Measurements from ENCODE around the gene SHROOM2.

The SHROOM2 gene

GRCh38 chrX:9903146-9903545 lies 116.9 kb downstream of the SHROOM2 start:
- H3K4me3 ChIP-seq (ENCODE audit: low read depth, low read length) = no peak overlapping the region
- H3K4me1 ChIP-seq (ENCODE audit: control insufficient read depth, insufficient read depth, low read length, unreplicated experiment) = peaks cover 11% of the 10 kb centered on the region
- no peak overlapping the region for H3K27ac ChIP-seq (ENCODE audit: low read depth, low read length)

GRCh38 chrX:9905288-9905687 lies 119.1 kb downstream of the SHROOM2 start:
- Histone ChIP-seq H3K27me3 (ENCODE audit: insufficient read depth, low read length) (no peaks in the 10 kb centered on the region), H3K79me2 (ENCODE audit: control insufficient read depth, insufficient read depth, low read length, unreplicated experiment) (no peaks in the 10 kb centered on the region), H3K4me1 (ENCODE audit: control insufficient read depth, insufficient read depth, low read length, unreplicated experiment) (peaks cover 11% of the 10 kb centered on the region), H3K4me3 (ENCODE audit: low read depth, low read length) (no peak overlapping the region), H2AFZ (ENCODE audit: low read length, unreplicated experiment) (no peak overlapping the region), H3K27ac (ENCODE audit: low read depth, low read length) (no peak overlapping the region), H3K36me3 (ENCODE audit: insufficient read depth, low read length) (no peaks in the 10 kb centered on the region)

More at GRCh38 chrX:9903146-9903545, 116.9 kb downstream of the SHROOM2 start:
- no peak overlapping the region for H2AFZ ChIP-seq (ENCODE audit: low read length, unreplicated experiment)
- no peaks in the 10 kb centered on the region for H3K27me3 ChIP-seq (ENCODE audit: insufficient read depth, low read length)
- H3K79me2 ChIP-seq (ENCODE audit: control insufficient read depth, insufficient read depth, low read length, unreplicated experiment) = no peaks in the 10 kb centered on the region
- H3K36me3 ChIP-seq (ENCODE audit: insufficient read depth, low read length) = no peaks in the 10 kb centered on the region

- Histone ChIP-seq H3K79me2 (ENCODE audit: control insufficient read depth, insufficient read depth, low read length, unreplicated experiment) (no peaks in the 10 kb centered on the region), H3K36me3 (ENCODE audit: insufficient read depth, low read length) (no peaks in the 10 kb centered on the region), H3K27ac (ENCODE audit: low read depth, low read length) (no peak overlapping the region), H3K4me3 (ENCODE audit: low read depth, low read length) (no peak overlapping the region), H3K27me3 (ENCODE audit: insufficient read depth, low read length) (no peaks in the 10 kb centered on the region), H3K4me1 (ENCODE audit: control insufficient read depth, insufficient read depth, low read length, unreplicated experiment) (peaks cover 11% of the 10 kb centered on the region), H2AFZ (ENCODE audit: low read length, unreplicated experiment) (no peak overlapping the region)
These were observed 119.5 kb downstream of the SHROOM2 start for GRCh38 chrX:9905721-9906120.

- no peaks in the 10 kb centered on the region for H3K36me3 ChIP-seq (ENCODE audit: insufficient read depth, low read length)
- no peak overlapping the region for H2AFZ ChIP-seq (ENCODE audit: low read length, unreplicated experiment)
- H3K79me2 ChIP-seq (ENCODE audit: control insufficient read depth, insufficient read depth, low read length, unreplicated experiment) = no peaks in the 10 kb centered on the region
- H3K27me3 ChIP-seq (ENCODE audit: insufficient read depth, low read length) = no peaks in the 10 kb centered on the region
- H3K27ac ChIP-seq (ENCODE audit: low read depth, low read length) = no peak overlapping the region
- H3K4me1 ChIP-seq (ENCODE audit: control insufficient read depth, insufficient read depth, low read length, unreplicated experiment) = peaks cover 11% of the 10 kb centered on the region
- H3K4me3 ChIP-seq (ENCODE audit: low read depth, low read length) = no peak overlapping the region
These were observed 120.7 kb downstream of the SHROOM2 start for GRCh38 chrX:9906919-9907318.

- Histone ChIP-seq H3K4me1 (ENCODE audit: control insufficient read depth, insufficient read depth, low read length, unreplicated experiment) (peaks cover 6% of the 10 kb centered on the region), H3K27me3 (ENCODE audit: insufficient read depth, low read length) (peaks cover 4% of the 10 kb centered on the region; the same call in 1 of the 2 replicates), H2AFZ (ENCODE audit: low read length, unreplicated experiment) (no peak overlapping the region), H3K36me3 (ENCODE audit: insufficient read depth, low read length) (no peaks in the 10 kb centered on the region), H3K79me2 (ENCODE audit: control insufficient read depth, insufficient read depth, low read length, unreplicated experiment) (no peaks in the 10 kb centered on the region), H3K4me3 (ENCODE audit: low read depth, low read length) (no peak overlapping the region), H3K27ac (ENCODE audit: low read depth, low read length) (no peak overlapping the region)
These were observed 121.6 kb downstream of the SHROOM2 start for GRCh38 chrX:9907645-9908387.

GRCh38 chrX:9909254-9909653 lies 123.0 kb downstream of the SHROOM2 start:
- Histone ChIP-seq H3K4me3 (ENCODE audit: low read depth, low read length) (no peak overlapping the region), H3K27me3 (ENCODE audit: insufficient read depth, low read length) (peaks cover 12% of the 10 kb centered on the region; the same call in 1 of the 2 replicates), H3K36me3 (ENCODE audit: insufficient read depth, low read length) (no peaks in the 10 kb centered on the region), H3K79me2 (ENCODE audit: control insufficient read depth, insufficient read depth, low read length, unreplicated experiment) (no peaks in the 10 kb centered on the region), H2AFZ (ENCODE audit: low read length, unreplicated experiment) (no peak overlapping the region), H3K4me1 (ENCODE audit: control insufficient read depth, insufficient read depth, low read length, unreplicated experiment) (peaks cover 7% of the 10 kb centered on the region), H3K27ac (ENCODE audit: low read depth, low read length) (no peak overlapping the region)

GRCh38 chrX:9911487-9911886 lies 125.3 kb downstream of the SHROOM2 start:
- Histone ChIP-seq H3K4me3 (ENCODE audit: low read depth, low read length) (no peak overlapping the region), H3K27ac (ENCODE audit: low read depth, low read length) (no peak overlapping the region), H3K27me3 (ENCODE audit: insufficient read depth, low read length) (peaks cover 30% of the 10 kb centered on the region; the same call in 1 of the 2 replicates), H3K4me1 (ENCODE audit: control insufficient read depth, insufficient read depth, low read length, unreplicated experiment) (peaks cover 7% of the 10 kb centered on the region), H3K36me3 (ENCODE audit: insufficient read depth, low read length) (no peaks in the 10 kb centered on the region), H2AFZ (ENCODE audit: low read length, unreplicated experiment) (no peak overlapping the region), H3K79me2 (ENCODE audit: control insufficient read depth, insufficient read depth, low read length, unreplicated experiment) (no peaks in the 10 kb centered on the region)

- H3K27ac ChIP-seq (ENCODE audit: low read depth, low read length) = no peak overlapping the region
- no peaks in the 10 kb centered on the region for H3K79me2 ChIP-seq (ENCODE audit: control insufficient read depth, insufficient read depth, low read length, unreplicated experiment)
- peaks cover 7% of the 10 kb centered on the region for H3K4me1 ChIP-seq (ENCODE audit: control insufficient read depth, insufficient read depth, low read length, unreplicated experiment)
- H3K4me3 ChIP-seq (ENCODE audit: low read depth, low read length) = peak overlapping the region; percentile 69
- H2AFZ ChIP-seq (ENCODE audit: low read length, unreplicated experiment) = peak overlapping the region; percentile 33
- H3K36me3 ChIP-seq (ENCODE audit: insufficient read depth, low read length) = no peaks in the 10 kb centered on the region
- peaks cover 36% of the 10 kb centered on the region; the same call in 1 of the 2 replicates for H3K27me3 ChIP-seq (ENCODE audit: insufficient read depth, low read length)
These were observed 126.3 kb downstream of the SHROOM2 start for GRCh38 chrX:9912351-9913145.

- peak overlapping the region; percentile 69; the same call in 1 of the 2 replicates for H3K4me3 ChIP-seq (ENCODE audit: low read depth, low read length)
- peaks cover 41% of the 10 kb centered on the region for H3K27me3 ChIP-seq (ENCODE audit: insufficient read depth, low read length)
- no peaks in the 10 kb centered on the region for H3K79me2 ChIP-seq (ENCODE audit: control insufficient read depth, insufficient read depth, low read length, unreplicated experiment)
- H3K27ac ChIP-seq (ENCODE audit: low read depth, low read length) = no peak overlapping the region
- H2AFZ ChIP-seq (ENCODE audit: low read length, unreplicated experiment) = no peak overlapping the region
- peaks cover 7% of the 10 kb centered on the region for H3K4me1 ChIP-seq (ENCODE audit: control insufficient read depth, insufficient read depth, low read length, unreplicated experiment)
- H3K36me3 ChIP-seq (ENCODE audit: insufficient read depth, low read length) = no peaks in the 10 kb centered on the region
These were observed 126.9 kb downstream of the SHROOM2 start for GRCh38 chrX:9913146-9913433.

GRCh38 chrX:9917861-9918260 lies 131.6 kb downstream of the SHROOM2 start:
- Histone ChIP-seq H2AFZ (ENCODE audit: low read length, unreplicated experiment) (no peak overlapping the region), H3K4me3 (ENCODE audit: low read depth, low read length) (no peak overlapping the region), H3K4me1 (ENCODE audit: control insufficient read depth, insufficient read depth, low read length, unreplicated experiment) (peaks cover 6% of the 10 kb centered on the region), H3K27ac (ENCODE audit: low read depth, low read length) (no peak overlapping the region), H3K79me2 (ENCODE audit: control insufficient read depth, insufficient read depth, low read length, unreplicated experiment) (no peaks in the 10 kb centered on the region), H3K27me3 (ENCODE audit: insufficient read depth, low read length) (peaks cover 50% of the 10 kb centered on the region), H3K36me3 (ENCODE audit: insufficient read depth, low read length) (no peaks in the 10 kb centered on the region)

All from ACC112 (cell line).